ENCODE data around the gene TMEM128.

GRCh38 chr4:4202510-4202909, 45.5 kb downstream of the TMEM128 start:
- TF ChIP-seq, protein P1, sequence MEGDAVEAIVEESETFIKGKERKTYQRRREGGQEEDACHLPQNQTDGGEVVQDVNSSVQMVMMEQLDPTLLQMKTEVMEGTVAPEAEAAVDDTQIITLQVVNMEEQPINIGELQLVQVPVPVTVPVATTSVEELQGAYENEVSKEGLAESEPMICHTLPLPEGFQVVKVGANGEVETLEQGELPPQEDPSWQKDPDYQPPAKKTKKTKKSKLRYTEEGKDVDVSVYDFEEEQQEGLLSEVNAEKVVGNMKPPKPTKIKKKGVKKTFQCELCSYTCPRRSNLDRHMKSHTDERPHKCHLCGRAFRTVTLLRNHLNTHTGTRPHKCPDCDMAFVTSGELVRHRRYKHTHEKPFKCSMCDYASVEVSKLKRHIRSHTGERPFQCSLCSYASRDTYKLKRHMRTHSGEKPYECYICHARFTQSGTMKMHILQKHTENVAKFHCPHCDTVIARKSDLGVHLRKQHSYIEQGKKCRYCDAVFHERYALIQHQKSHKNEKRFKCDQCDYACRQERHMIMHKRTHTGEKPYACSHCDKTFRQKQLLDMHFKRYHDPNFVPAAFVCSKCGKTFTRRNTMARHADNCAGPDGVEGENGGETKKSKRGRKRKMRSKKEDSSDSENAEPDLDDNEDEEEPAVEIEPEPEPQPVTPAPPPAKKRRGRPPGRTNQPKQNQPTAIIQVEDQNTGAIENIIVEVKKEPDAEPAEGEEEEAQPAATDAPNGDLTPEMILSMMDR (IDR thresholded peaks at IDR 0.05; ENCODE audit: low read depth, low read length, poor library complexity, severe bottlenecking) = no peak
- TF ChIP-seq EZH2phosphoT487 (IDR thresholded peaks at IDR 0.05; ENCODE audit: borderline replicate concordance, low read length) = no peak
